ENCODE measurements around the gene OTX1. TPM values are rescaled to one million over a fixed set of nuclear protein-coding genes. Genes with fewer than 3 reads are reported as not detected.

The OTX1 gene
- not detected for total RNA-seq

DNA sequence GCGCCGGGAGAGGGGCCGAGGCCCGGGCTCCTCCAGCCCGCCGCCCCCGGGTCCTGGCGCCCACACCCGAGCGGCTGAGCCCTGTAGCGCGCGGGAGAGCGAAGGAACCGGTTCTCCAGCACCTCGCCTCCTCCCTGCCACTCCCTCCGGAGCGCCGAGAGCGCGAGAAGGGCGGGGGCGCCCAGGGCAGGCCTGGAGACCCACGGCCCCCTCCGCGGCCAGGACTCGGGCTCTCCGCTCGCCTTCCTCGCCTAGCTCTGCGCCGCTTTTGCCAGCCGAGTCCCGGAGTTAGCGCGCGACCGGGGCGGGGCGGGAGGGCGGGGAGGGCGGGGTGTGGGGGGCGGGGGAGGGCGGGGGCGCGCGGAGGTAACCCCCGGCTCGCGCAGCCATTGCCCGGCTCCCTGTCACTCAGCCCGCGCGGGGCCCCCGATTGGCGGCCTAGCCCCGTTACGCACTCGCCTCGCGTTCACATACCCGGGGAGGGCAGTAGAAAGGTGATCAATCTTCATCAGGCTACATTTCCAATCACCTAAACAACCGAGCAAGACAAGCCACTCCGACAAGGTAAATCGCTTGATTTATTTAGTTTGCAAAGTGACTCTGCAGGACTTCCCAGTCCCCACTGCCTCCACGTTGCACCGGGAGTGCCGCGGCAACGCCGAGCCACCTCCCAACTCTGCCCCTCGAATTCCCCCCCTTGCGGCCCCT lies at the start of gene OTX1:
Gene OTX1, plus strand, starts transcription at position 497 of the 708 bp plus-strand sequence. CDS start 2,161 bp downstream, outside the sequence.
- TF ChIP-seq EP300 (IDR thresholded peaks at IDR 0.05; ENCODE audit: low read depth) = no peak
- TF ChIP-seq, protein P1, sequence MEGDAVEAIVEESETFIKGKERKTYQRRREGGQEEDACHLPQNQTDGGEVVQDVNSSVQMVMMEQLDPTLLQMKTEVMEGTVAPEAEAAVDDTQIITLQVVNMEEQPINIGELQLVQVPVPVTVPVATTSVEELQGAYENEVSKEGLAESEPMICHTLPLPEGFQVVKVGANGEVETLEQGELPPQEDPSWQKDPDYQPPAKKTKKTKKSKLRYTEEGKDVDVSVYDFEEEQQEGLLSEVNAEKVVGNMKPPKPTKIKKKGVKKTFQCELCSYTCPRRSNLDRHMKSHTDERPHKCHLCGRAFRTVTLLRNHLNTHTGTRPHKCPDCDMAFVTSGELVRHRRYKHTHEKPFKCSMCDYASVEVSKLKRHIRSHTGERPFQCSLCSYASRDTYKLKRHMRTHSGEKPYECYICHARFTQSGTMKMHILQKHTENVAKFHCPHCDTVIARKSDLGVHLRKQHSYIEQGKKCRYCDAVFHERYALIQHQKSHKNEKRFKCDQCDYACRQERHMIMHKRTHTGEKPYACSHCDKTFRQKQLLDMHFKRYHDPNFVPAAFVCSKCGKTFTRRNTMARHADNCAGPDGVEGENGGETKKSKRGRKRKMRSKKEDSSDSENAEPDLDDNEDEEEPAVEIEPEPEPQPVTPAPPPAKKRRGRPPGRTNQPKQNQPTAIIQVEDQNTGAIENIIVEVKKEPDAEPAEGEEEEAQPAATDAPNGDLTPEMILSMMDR (IDR thresholded peaks at IDR 0.05) = no peak
- no peak for TF ChIP-seq POLR2A (IDR thresholded peaks at IDR 0.05)
- TF ChIP-seq POLR2AphosphoS5 (IDR thresholded peaks at IDR 0.05) = no peak
- Histone ChIP-seq H3K36me3 (no peaks in the 10 kb centered on the region), H3K9me3 (no peaks in the 10 kb centered on the region), H3K4me3 (peak within 1 kb of the TSS; percentile 31 to 58 (median 40)), H3K4me1 (peaks cover 30 to 68% (median 60%) of the 10 kb centered on the region in 4 donors), H3K27me3 (peaks cover 100% of the 10 kb centered on the region), H3K27ac (no peak within 1 kb of the TSS)
- in situ Hi-C loops (cut with MboI; ENCODE audit: low pct_ligation_motif_present in 1 of 4, low pct_unique_long_range_greater_than_20kb in 1 of 4, low sequenced_read_pairs in 3 of 4) (no loop called here), intact Hi-C loops (cut with DNase I; ENCODE audit: low total_unique reads) (no loop called here)
- 0 to 3% methylated on average over 7 to 46 of the region's 73 CpGs for WGBS, 2 donors (ENCODE audit: low coverage in 1 of 2)
- DNase-seq = peak; percentile 59

DNA sequence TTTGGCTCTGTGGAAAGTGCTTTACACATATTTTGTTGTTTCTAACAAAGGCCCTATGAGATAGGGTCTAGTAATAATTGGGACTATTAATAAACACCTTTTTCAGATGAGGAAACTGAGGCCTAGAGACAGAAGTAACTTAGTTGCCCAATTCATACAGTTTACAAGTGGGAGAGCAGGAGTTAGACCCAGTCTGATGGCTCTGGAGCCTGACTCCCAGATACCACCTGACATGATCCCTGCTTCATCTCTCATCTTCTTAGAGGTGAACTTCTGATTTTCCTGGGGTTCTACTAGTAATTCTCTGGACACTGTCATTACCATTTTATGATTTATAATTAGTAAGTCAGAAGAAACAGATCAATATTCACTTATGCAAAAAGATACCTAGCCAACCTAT lies 49.1 kb upstream of the OTX1 start:
- no peaks in the 10 kb centered on the region for H3K4me1 ChIP-seq
- no peaks in the 10 kb centered on the region for H3K27me3 ChIP-seq
- no peaks in the 10 kb centered on the region for H3K9me3 ChIP-seq
- peaks cover 0 to 4% (median 0%) of the 10 kb centered on the region in 4 donors for H3K36me3 ChIP-seq
- no peak for TF ChIP-seq POLR2A (IDR thresholded peaks at IDR 0.05)
- no peak for TF ChIP-seq POLR2AphosphoS5 (IDR thresholded peaks at IDR 0.05)
- TF ChIP-seq, protein P1 (IDR thresholded peaks at IDR 0.05) = no peak
- no peak for TF ChIP-seq EP300 (IDR thresholded peaks at IDR 0.05; ENCODE audit: low read depth)
- in situ Hi-C loops (cut with MboI; ENCODE audit: low pct_ligation_motif_present in 1 of 4, low pct_unique_long_range_greater_than_20kb in 1 of 4, low sequenced_read_pairs in 3 of 4) (no loop called here), intact Hi-C loops (cut with DNase I; ENCODE audit: low total_unique reads) (no loop called here)
- no peak for DNase-seq
- no peak overlapping the region for H3K4me3 ChIP-seq
- no peak overlapping the region for H3K27ac ChIP-seq

DNA sequence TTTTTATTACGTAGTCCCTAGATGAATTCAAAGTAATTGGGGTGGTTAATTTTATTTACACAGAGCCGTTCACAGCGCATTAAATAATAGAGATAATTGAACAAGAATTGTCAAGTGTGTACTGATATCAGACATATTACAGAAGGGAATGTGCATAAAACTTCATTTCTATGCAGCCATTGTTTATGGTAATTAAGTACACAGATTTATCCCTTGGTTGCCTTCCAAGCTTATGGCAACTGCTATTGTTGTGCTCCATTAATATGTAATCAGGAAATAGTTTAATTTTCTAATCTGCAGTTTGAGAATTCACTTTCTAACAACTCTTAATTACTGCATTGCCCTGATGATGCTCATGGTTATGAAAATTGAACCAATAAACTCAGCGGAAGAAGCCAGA lies 47.3 kb upstream of the OTX1 start:
- intact Hi-C loops (cut with DNase I; ENCODE audit: low total_unique reads) = no loop called here
- WGBS, 2 donors (ENCODE audit: low coverage in 1 of 2) = 83 to 88% methylated on average over 4 of the region's 4 CpGs

DNA sequence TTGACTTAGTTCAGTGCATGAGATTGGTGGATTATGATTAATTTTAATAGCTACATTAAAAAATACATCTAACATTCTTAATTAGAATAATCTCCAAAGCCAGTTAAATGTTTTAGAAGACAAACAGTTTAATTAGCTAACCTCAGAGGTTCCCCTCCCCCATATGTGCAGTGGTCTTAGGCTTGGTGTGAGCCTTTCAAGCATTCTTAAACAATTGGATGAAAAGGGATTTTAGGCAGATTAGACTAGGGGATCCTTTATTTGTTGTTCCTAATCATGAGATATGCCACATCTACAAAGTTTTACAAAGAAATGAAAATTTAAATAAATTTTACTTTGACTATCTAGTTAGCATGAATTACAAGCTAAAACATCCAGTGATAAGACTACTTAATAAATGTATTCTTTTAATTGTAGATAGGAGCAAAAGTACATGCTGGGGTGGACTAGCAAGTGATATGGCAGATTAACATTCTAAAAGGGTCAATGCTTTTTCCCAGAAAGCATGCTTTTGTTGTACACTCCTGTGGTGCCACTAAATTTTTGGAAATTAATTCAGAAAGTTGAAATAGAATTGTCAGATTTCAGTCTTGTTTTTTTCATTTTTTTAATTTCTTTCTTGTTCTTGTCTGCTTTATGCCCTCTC lies 42.7 kb upstream of the OTX1 start:
- Histone ChIP-seq H3K27me3 (no peaks in the 10 kb centered on the region), H3K9me3 (no peaks in the 10 kb centered on the region), H3K4me3 (no peak overlapping the region), H3K36me3 (no peaks in the 10 kb centered on the region), H3K27ac (no peak overlapping the region), H3K4me1 (no peaks in the 10 kb centered on the region)
- in situ Hi-C loops (cut with MboI; ENCODE audit: low pct_ligation_motif_present in 1 of 4, low pct_unique_long_range_greater_than_20kb in 1 of 4, low sequenced_read_pairs in 3 of 4) = no loop called here
- intact Hi-C loops (cut with DNase I; ENCODE audit: low total_unique reads) = no loop called here
- TF ChIP-seq EP300 (IDR thresholded peaks at IDR 0.05; ENCODE audit: low read depth) = no peak
- TF ChIP-seq POLR2A (IDR thresholded peaks at IDR 0.05) = no peak
- no peak for TF ChIP-seq POLR2AphosphoS5 (IDR thresholded peaks at IDR 0.05)
- TF ChIP-seq, protein P1 (IDR thresholded peaks at IDR 0.05) = no peak
- DNase-seq = no peak

More for the DNA sequence above, 47.3 kb upstream of the OTX1 start:
- H3K36me3 ChIP-seq = no peaks in the 10 kb centered on the region
- no peaks in the 10 kb centered on the region for H3K9me3 ChIP-seq
- DNase-seq = no peak
- no peak for TF ChIP-seq POLR2AphosphoS5 (IDR thresholded peaks at IDR 0.05)
- TF ChIP-seq, protein P1 (IDR thresholded peaks at IDR 0.05) = no peak
- H3K4me1 ChIP-seq = no peaks in the 10 kb centered on the region
- H3K27ac ChIP-seq = no peak overlapping the region
- H3K4me3 ChIP-seq = no peak overlapping the region
- H3K27me3 ChIP-seq = no peaks in the 10 kb centered on the region
- in situ Hi-C loops (cut with MboI; ENCODE audit: low pct_ligation_motif_present in 1 of 4, low pct_unique_long_range_greater_than_20kb in 1 of 4, low sequenced_read_pairs in 3 of 4) = no loop called here
